ENCODE data around the gene CEMIP.

DNA sequence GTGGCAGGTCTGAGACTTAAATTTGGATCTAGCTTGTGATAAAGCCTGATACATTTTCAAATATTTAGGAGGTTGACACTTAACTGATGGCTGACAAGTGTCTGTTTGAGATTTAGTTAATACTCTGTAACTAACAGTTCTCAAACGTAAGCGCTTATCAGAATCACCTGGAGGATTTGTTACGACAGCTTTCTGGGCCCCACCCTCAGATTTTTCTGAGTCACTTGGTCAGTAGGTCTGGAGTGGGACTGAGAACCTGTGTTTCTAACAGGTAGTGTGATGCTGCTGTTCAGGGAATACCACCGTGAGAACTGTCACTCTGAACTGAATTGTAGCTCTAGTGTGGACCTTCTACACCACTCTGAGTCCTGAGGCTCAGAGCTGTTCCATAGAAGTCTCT is 85.5 kb downstream of the CEMIP start:
- TF ChIP-seq, protein P1, sequence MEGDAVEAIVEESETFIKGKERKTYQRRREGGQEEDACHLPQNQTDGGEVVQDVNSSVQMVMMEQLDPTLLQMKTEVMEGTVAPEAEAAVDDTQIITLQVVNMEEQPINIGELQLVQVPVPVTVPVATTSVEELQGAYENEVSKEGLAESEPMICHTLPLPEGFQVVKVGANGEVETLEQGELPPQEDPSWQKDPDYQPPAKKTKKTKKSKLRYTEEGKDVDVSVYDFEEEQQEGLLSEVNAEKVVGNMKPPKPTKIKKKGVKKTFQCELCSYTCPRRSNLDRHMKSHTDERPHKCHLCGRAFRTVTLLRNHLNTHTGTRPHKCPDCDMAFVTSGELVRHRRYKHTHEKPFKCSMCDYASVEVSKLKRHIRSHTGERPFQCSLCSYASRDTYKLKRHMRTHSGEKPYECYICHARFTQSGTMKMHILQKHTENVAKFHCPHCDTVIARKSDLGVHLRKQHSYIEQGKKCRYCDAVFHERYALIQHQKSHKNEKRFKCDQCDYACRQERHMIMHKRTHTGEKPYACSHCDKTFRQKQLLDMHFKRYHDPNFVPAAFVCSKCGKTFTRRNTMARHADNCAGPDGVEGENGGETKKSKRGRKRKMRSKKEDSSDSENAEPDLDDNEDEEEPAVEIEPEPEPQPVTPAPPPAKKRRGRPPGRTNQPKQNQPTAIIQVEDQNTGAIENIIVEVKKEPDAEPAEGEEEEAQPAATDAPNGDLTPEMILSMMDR (conservative IDR thresholded peaks at IDR 0.05), result no peak
- TF ChIP-seq EZH2 (IDR thresholded peaks at IDR 0.05; ENCODE audit: low read depth), result no peak
